Panc1 (cell line): ENCODE data around the gene SDR39U1. TPM values are rescaled to one million over a fixed set of nuclear protein-coding genes. Genes with fewer than 3 reads are reported as not detected.

Source experiments
- ATAC-seq: fragments of 200-7000 bp; cut with Tn5 transposase; 2 replicates; pipeline ENCODE4 v1.9.1; 2020; ENCODE audit warnings: mild to moderate bottlenecking, moderate library complexity
- BruUV-seq: library from RNA; stranded (reverse); fragments of 400-500 nt; replicated peaks from 2 replicates; lab custom pipeline; 2021; lab: Mats Ljungman, UMichigan
- CTCF ChIA-PET: fragments of 300-600 bp; sonication (Branson Sonifier 250); formaldehyde crosslinking; loops from one replicate; lab custom pipeline; 2022; ENCODE audit warnings: antibody characterized with exemption; lab: Charles Lee
- POLR2A ChIA-PET: fragments of 300-600 bp; sonication (Branson Sonifier 250); formaldehyde crosslinking; loops from one replicate; lab custom pipeline; 2022; ENCODE audit warnings: antibody characterized with exemption; lab: Charles Lee
- DNase-seq: peaks from one replicate; pipeline ENCODE4 v3.0.0-alpha.2; 2010; ENCODE audit warnings: low read depth, low spot score
- H3K27ac ChIP-seq: 2 replicates; pipeline ENCODE4 v1.5.1; 2011; ENCODE audit warnings: mild to moderate bottlenecking, low read length, inconsistent platforms
- H3K27me3 ChIP-seq: fragments of 200-500 bp; sonication (Bioruptor generic); 2 replicates; pipeline ENCODE4 v1.6.0; 2014; ENCODE audit warnings: low read length, inconsistent platforms; ENCODE audit not compliant: control insufficient read depth, insufficient read depth
- H3K36me3 ChIP-seq: fragments of 200-500 bp; sonication (Bioruptor generic); 2 replicates; pipeline ENCODE4 v1.5.1; 2014; ENCODE audit warnings: inconsistent platforms, mild to moderate bottlenecking, low read length, moderate library complexity; ENCODE audit not compliant: control insufficient read depth, insufficient read depth
- H3K4me1 ChIP-seq: 2 replicates; pipeline ENCODE4 v1.5.1; 2011; ENCODE audit warnings: inconsistent platforms, mild to moderate bottlenecking, low read length, moderate library complexity; ENCODE audit not compliant: control insufficient read depth, insufficient read depth
- H3K4me3 ChIP-seq, 2 experiments: 2 replicates each; pipeline ENCODE4 v1.5.1; 2011 to 2012; ENCODE audit warnings: low read depth in 2 of 2, low read length in 2 of 2, mild to moderate bottlenecking in 2 of 2, inconsistent platforms in 1 of 2, moderate library complexity in 1 of 2
- H3K9me3 ChIP-seq: fragments of 200-500 bp; sonication (Bioruptor generic); 2 replicates; pipeline ENCODE4 v1.5.1; 2014; ENCODE audit warnings: low read depth, mild to moderate bottlenecking, inconsistent platforms, low read length, moderate library complexity; ENCODE audit not compliant: control insufficient read depth, insufficient read depth
- POLR2AphosphoS5 ChIP-seq: IDR thresholded peaks from 2 replicates; pipeline ENCODE4 v1.6.1; 2012; ENCODE audit warnings: mild to moderate bottlenecking, low read depth, low read length, moderate library complexity
- REST ChIP-seq, 2 experiments: IDR thresholded peaks; 2 replicates each; pipeline ENCODE4 v1.6.1; 2011 to 2012; ENCODE audit warnings: low read depth in 2 of 2, control low read depth in 1 of 2, low read length in 1 of 2, mild to moderate bottlenecking in 1 of 2, moderate library complexity in 1 of 2; ENCODE audit not compliant: insufficient read depth in 1 of 2
- SIN3A ChIP-seq: IDR thresholded peaks from 2 replicates; pipeline ENCODE4 v1.6.1; 2012; ENCODE audit warnings: low read depth, mild to moderate bottlenecking, low read length, moderate library complexity, borderline replicate concordance; ENCODE audit not compliant: insufficient read depth
- TCF7L2 ChIP-seq: IDR thresholded peaks from 2 replicates; pipeline ENCODE4 v1.6.1; 2011; ENCODE audit warnings: mild to moderate bottlenecking, low read depth, low read length, inconsistent platforms
- in situ Hi-C: cut with HindIII; loops from 2 replicates; pipeline ENCODE4 v1.10.0; 2016; ENCODE audit warnings: low sequenced_read_pairs, low pct_unique_long_range_greater_than_20kb
- intact Hi-C: fragments of 100-400 bp; cut with micrococcal nuclease; formaldehyde crosslinking; loops from one replicate; pipeline ENCODE4 v1.10.0; 2022; ENCODE audit not compliant: unreplicated experiment
- total RNA-seq: library from RNA; stranded (reverse); gene quantifications from one replicate; pipeline ENCODE4 v1.2.1, GENCODE V29; 2021; ENCODE audit not compliant: unreplicated experiment
- TF ChIP-seq, protein P1 (sequence below): fragments of 450-650 bp; IDR thresholded peaks from 2 replicates; pipeline ENCODE4 v1.5.1; 2017; ENCODE audit warnings: mild to moderate bottlenecking

Gene SDR39U1
- total RNA-seq, 1 experiment from 2014 or later = 54.2 TPM

GRCh38 chr14:24403294-24403998 lies 39.1 kb downstream of the SDR39U1 start:
- POLR2A ChIA-PET = no interaction called here
- intact Hi-C loops = no loop called here
- in situ Hi-C loops = no loop called here

GRCh38 chr14:24401810-24402702 lies 40.5 kb downstream of the SDR39U1 start:
- in situ Hi-C loops (no loop called here), intact Hi-C loops (no loop called here)
- Histone ChIP-seq H3K4me1 (no peaks in the 10 kb centered on the region), H3K9me3 (no peaks in the 10 kb centered on the region), H3K4me3 (no peak overlapping the region), H3K27ac (no peak overlapping the region), H3K36me3 (no peaks in the 10 kb centered on the region), H3K27me3 (peaks cover 3% of the 10 kb centered on the region)
- ATAC-seq (no peak), DNase-seq (no peak)
- ChIA-PET POLR2A (no interaction called here), CTCF (interaction anchor here (0.6 to 1.2 kb wide), 3 partner anchors 27 to 182 kb away, joined by 3 to 11 read pairs (median 7); no protein-coding TSS in a partner anchor)
- no TSS peak for BruUV-seq
- TF ChIP-seq, protein P1, sequence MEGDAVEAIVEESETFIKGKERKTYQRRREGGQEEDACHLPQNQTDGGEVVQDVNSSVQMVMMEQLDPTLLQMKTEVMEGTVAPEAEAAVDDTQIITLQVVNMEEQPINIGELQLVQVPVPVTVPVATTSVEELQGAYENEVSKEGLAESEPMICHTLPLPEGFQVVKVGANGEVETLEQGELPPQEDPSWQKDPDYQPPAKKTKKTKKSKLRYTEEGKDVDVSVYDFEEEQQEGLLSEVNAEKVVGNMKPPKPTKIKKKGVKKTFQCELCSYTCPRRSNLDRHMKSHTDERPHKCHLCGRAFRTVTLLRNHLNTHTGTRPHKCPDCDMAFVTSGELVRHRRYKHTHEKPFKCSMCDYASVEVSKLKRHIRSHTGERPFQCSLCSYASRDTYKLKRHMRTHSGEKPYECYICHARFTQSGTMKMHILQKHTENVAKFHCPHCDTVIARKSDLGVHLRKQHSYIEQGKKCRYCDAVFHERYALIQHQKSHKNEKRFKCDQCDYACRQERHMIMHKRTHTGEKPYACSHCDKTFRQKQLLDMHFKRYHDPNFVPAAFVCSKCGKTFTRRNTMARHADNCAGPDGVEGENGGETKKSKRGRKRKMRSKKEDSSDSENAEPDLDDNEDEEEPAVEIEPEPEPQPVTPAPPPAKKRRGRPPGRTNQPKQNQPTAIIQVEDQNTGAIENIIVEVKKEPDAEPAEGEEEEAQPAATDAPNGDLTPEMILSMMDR = no peak
- TF ChIP-seq POLR2AphosphoS5 (no peak), REST (IDR thresholded peaks at IDR 0.05; ENCODE audit: insufficient read depth in 1 of 2, low read depth in 2 of 2, low read length in 1 of 2) (no peak), TCF7L2 (no peak)

More at GRCh38 chr14:24403294-24403998, 39.1 kb downstream of the SDR39U1 start:
- H3K27ac ChIP-seq = no peak overlapping the region
- ATAC-seq (no peak), DNase-seq (no peak)
- no peaks in the 10 kb centered on the region for H3K36me3 ChIP-seq
- peaks cover 3% of the 10 kb centered on the region for H3K27me3 ChIP-seq
- H3K9me3 ChIP-seq = no peaks in the 10 kb centered on the region
- no peak for TF ChIP-seq POLR2AphosphoS5
- no peak for TF ChIP-seq SIN3A
- no peak for TF ChIP-seq TCF7L2
- TF ChIP-seq, protein P1 = no peak
- no peak for TF ChIP-seq REST (IDR thresholded peaks at IDR 0.05; ENCODE audit: insufficient read depth in 1 of 2, low read depth in 2 of 2, low read length in 1 of 2)
- no peaks in the 10 kb centered on the region for H3K4me1 ChIP-seq
- CTCF ChIA-PET = interaction anchor here (1.2 kb wide), 1 partner anchor 34 kb away, joined by 3 read pairs; no protein-coding TSS in a partner anchor
- BruUV-seq = no TSS peak
- no peak overlapping the region for H3K4me3 ChIP-seq
